Chondrocyte (in vitro differentiated cells): ENCODE data around the gene KLHL22. TPM values are rescaled to one million over a fixed set of nuclear protein-coding genes. Genes with fewer than 3 reads are reported as not detected.
"Not testable (repeated sequence)": the region's sequence is repeated elsewhere in the genome, so short reads cannot be mapped to it uniquely, and the experiment has no call there.

Experiments
- DNase-seq: peaks from one replicate; pipeline ENCODE4 v3.0.0; 2021; ENCODE audit warnings: mixed read lengths, low spot score
- H3K27ac Mint-ChIP-seq: one replicate; pipeline ENCODE4 v1.8.0; 2021; ENCODE audit warnings: mild to moderate bottlenecking, moderate library complexity, mixed read lengths; ENCODE audit not compliant: unreplicated experiment
- H3K27me3 Mint-ChIP-seq: 2 replicates; pipeline ENCODE4 v1.8.0; 2021; ENCODE audit warnings: low read depth, mixed read lengths
- H3K36me3 Mint-ChIP-seq: 2 replicates; pipeline ENCODE4 v1.8.0; 2021; ENCODE audit warnings: low read depth, mixed read lengths
- H3K4me1 Mint-ChIP-seq: 2 replicates; pipeline ENCODE4 v1.8.0; 2021; ENCODE audit warnings: low read depth, mild to moderate bottlenecking, mixed read lengths
- H3K4me3 Mint-ChIP-seq: one replicate; pipeline ENCODE4 v1.8.0; 2021; ENCODE audit warnings: mild to moderate bottlenecking, moderate library complexity, mixed read lengths; ENCODE audit not compliant: unreplicated experiment
- H3K9me3 Mint-ChIP-seq: 2 replicates; pipeline ENCODE4 v1.8.0; 2021; ENCODE audit warnings: low read depth, mixed read lengths
- total RNA-seq: library from RNA; stranded (reverse); gene quantifications from 3 replicates; pipeline ENCODE4 v1.2.1, GENCODE V29; 2021
- TF ChIP-seq, protein P1 (sequence below): fragments of 200-600 bp; sonication (generic); IDR thresholded peaks from 2 replicates; pipeline ENCODE4 v1.5.0; 2021; ENCODE audit warnings: antibody characterized with exemption, mild to moderate bottlenecking, moderate library complexity

The KLHL22 gene
- total RNA-seq, 1 donor from 2014 or later = 37.3 TPM

DNA sequence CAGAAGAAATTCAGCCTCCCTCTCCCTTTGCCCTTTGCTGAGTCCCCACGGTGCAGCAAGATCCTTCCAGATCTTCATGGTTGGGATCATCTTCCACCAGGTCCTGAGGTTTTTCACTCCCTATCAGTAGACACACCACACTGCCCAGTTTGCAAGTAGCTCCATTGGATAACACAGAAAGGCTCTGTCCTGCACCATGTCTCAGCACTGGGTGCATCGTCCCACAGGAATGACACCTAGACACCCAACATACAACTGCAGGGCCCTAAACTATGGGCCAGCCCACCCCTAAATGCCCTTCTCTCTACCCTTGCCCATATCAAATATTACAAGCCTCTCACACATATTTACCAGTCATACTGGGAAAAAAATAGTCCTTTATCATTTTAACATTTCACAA is 9.4 kb downstream of the KLHL22 start:
- Mint-ChIP-seq H3K27ac (peak overlapping the region; percentile 10), H3K9me3 (no peaks in the 10 kb centered on the region), H3K36me3 (peaks cover 15% of the 10 kb centered on the region), H3K4me1 (peaks cover 13% of the 10 kb centered on the region), H3K27me3 (no peaks in the 10 kb centered on the region), H3K4me3 (no peak overlapping the region)
- TF ChIP-seq, protein P1, sequence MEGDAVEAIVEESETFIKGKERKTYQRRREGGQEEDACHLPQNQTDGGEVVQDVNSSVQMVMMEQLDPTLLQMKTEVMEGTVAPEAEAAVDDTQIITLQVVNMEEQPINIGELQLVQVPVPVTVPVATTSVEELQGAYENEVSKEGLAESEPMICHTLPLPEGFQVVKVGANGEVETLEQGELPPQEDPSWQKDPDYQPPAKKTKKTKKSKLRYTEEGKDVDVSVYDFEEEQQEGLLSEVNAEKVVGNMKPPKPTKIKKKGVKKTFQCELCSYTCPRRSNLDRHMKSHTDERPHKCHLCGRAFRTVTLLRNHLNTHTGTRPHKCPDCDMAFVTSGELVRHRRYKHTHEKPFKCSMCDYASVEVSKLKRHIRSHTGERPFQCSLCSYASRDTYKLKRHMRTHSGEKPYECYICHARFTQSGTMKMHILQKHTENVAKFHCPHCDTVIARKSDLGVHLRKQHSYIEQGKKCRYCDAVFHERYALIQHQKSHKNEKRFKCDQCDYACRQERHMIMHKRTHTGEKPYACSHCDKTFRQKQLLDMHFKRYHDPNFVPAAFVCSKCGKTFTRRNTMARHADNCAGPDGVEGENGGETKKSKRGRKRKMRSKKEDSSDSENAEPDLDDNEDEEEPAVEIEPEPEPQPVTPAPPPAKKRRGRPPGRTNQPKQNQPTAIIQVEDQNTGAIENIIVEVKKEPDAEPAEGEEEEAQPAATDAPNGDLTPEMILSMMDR = no peak
- DNase-seq = no peak

DNA sequence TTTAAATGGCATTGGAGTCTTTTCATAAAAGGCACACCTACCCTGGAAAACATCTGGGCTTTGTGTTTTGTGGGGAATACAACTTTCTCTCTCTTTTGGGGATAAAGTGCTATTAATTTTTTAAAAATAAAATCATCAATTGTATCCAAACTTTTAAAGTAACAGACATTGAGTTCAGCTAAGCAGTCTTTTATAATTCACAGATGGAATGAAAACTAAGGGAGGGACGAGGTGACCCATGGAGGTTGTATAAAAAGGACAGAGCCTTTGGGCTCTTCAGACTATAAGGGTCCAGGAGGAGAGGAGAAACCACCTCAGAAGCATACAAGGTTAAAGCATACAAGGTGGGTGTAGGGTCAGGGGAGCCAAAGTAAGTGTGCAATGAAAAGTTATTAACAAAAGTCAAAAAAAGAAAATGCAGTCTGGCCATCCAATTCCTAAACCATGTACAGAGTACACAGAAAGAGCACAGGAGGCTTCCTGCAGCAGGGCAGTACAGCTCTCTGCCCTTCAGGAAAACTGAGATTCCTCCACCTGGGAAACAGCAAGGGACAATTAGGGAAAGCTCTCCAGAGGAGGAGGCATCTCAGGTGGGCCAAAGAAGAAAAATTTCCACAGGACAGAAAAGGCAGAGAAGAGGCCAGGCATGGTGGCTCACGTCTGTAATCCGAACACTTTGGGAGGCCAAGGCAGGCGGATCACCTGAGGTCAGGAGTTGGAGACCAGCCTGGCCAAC is 10.5 kb downstream of the KLHL22 start:
- Mint-ChIP-seq H3K27ac (no peak overlapping the region), H3K36me3 (peaks cover 16% of the 10 kb centered on the region), H3K4me1 (peaks cover 10% of the 10 kb centered on the region), H3K4me3 (no peak overlapping the region), H3K27me3 (no peaks in the 10 kb centered on the region), H3K9me3 (peaks cover under 1% of the 10 kb centered on the region)
- DNase-seq = no peak
- TF ChIP-seq, protein P1 = no peak

DNA sequence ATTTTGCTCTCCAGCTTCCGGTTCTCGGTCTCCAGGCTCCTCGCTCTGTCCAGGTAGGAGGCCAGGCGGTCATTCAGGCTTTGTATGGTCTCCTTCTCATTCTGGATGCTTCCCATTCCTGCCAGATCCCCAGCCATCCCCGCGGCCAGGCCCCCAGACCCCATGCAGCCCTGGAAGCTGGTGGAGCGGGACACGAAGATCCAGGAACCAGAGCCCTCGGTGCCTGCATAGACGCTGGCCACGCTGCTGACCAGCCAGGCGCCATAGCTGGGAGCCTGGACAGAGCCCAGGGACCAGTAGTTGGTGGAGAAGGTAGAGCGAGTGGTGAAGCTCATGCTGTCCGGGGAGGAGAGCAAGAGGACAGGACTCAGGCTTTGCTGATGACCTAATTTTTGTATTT is 11.8 kb downstream of the KLHL22 start:
- Mint-ChIP-seq H3K4me3 (no peak overlapping the region), H3K36me3 (peaks cover 20% of the 10 kb centered on the region), H3K27me3 (no peaks in the 10 kb centered on the region), H3K27ac (no peak overlapping the region), H3K9me3 (peaks cover 6% of the 10 kb centered on the region), H3K4me1 (peaks cover 9% of the 10 kb centered on the region)
- no peak for DNase-seq
- TF ChIP-seq, protein P1 = no peak

DNA sequence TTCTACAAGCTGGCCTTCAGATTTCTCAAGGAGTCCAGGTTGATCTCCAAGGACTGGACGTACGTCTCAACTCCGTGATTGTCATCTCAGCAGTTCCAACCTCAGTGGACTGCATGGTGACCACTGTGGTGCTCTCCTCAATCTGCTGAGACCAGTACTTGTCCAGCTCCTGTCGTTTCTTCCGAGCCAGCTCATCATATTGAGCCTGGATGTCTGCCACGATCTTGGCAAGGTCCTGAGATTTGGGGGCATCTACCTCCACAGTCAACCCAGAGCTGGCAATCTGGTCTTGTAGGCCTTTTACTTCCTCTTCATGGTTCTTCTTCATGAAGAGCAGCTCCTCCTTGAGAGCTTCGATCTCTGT is 12.5 kb downstream of the KLHL22 start:
- not testable (repeated sequence) for H3K4me3 Mint-ChIP-seq, DNase-seq, H3K27me3 Mint-ChIP-seq, H3K9me3 Mint-ChIP-seq, H3K4me1 Mint-ChIP-seq, H3K27ac Mint-ChIP-seq
- peaks cover 19% of the 10 kb centered on the region for H3K36me3 Mint-ChIP-seq

DNA sequence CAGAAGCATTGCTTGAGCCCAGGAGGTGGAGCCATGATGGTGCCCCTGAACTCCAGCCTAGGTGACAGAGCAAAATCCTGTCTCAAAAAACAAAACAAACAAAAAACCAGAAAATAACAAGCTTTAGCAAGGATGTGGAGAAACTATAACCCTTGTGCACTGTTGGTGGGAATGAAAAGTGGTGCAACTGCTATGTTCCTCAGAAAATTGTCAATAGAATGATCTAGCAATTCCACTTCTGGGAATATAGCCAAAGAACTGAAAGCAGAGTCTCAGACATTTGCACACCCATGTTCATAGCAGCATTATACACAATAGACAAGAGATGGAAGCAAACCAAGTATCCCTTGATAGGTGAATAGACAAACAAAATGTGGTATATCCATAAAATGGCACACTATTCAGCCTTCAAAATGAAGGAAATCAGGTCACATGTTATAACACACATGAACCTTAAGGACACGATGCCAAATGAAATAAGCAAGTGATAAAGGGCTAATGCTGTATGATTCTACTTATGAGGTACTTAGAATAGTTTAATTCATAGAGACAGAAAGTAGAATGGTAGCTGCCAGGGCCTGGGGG is 15.9 kb downstream of the KLHL22 start:
- TF ChIP-seq, protein P1 = no peak
- no peaks in the 10 kb centered on the region for H3K27me3 Mint-ChIP-seq
- peaks cover 9% of the 10 kb centered on the region for H3K36me3 Mint-ChIP-seq
- H3K9me3 Mint-ChIP-seq = peaks cover 6% of the 10 kb centered on the region
- peaks cover 27% of the 10 kb centered on the region for H3K4me1 Mint-ChIP-seq
- H3K27ac Mint-ChIP-seq = no peak overlapping the region
- no peak for DNase-seq
- H3K4me3 Mint-ChIP-seq = no peak overlapping the region

DNA sequence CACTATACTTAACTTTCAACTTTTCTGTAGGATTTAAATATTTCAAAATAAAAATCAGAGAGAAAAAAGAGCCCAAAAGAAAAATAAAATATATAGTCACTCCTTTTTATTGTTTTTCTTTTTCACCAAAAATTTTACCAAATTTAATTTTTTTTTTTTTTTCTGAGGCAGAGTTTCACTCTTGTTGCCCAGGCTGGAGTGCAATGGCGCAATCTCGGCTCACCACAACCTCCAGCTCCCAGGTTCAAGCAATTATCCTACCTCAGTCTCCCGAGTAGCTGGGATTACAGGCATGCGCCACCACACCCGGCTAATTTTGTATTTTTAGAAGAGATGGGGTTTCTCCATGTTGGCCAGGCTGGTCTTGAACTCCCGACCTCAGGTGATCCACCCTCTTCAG is 17.5 kb downstream of the KLHL22 start:
- Mint-ChIP-seq H3K27ac (peak overlapping the region; percentile 55), H3K4me1 (peaks cover 28% of the 10 kb centered on the region)
- DNase-seq, H3K27me3 Mint-ChIP-seq, H3K36me3 Mint-ChIP-seq, H3K9me3 Mint-ChIP-seq, H3K4me3 Mint-ChIP-seq: not testable (repeated sequence)

DNA sequence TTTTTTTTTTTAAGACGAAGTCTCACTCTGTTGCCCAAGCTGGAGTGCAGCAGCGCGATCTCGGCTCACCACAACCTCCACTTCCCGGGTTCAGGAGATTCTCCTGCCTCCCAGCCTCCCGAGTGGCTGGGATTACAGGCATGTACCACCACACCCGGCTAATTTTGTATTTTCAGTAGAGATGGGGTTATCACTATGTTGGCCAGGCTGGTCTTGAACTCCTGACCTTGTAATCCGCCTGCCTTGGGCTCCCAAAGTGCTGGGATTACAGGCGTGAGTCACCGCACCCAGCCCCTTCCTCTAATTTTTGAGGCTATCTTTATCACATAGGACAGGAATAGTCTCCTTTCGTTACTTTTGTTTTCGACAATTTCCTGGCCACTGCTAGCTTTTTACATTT is 20.0 kb downstream of the KLHL22 start:
- H3K4me3 Mint-ChIP-seq, H3K9me3 Mint-ChIP-seq, H3K27me3 Mint-ChIP-seq: not testable (repeated sequence)
- peak; percentile 22 for DNase-seq
- H3K36me3 Mint-ChIP-seq = peaks cover 17% of the 10 kb centered on the region
- H3K27ac Mint-ChIP-seq = peak overlapping the region; percentile 80
- H3K4me1 Mint-ChIP-seq = peaks cover 28% of the 10 kb centered on the region
